GM19455 (cell line): ENCODE data around the gene CCDC194.
"Not testable (repeated sequence)": the region's sequence is repeated elsewhere in the genome, so short reads cannot be mapped to it uniquely, and the experiment has no call there.

ENCODE experiments used
- ATAC-seq: cut with Tn5 transposase; IDR thresholded peaks from one replicate; pipeline ENCODE4 v1.9.1; 2021; ENCODE audit not compliant: unreplicated experiment

Gene CCDC194

DNA sequence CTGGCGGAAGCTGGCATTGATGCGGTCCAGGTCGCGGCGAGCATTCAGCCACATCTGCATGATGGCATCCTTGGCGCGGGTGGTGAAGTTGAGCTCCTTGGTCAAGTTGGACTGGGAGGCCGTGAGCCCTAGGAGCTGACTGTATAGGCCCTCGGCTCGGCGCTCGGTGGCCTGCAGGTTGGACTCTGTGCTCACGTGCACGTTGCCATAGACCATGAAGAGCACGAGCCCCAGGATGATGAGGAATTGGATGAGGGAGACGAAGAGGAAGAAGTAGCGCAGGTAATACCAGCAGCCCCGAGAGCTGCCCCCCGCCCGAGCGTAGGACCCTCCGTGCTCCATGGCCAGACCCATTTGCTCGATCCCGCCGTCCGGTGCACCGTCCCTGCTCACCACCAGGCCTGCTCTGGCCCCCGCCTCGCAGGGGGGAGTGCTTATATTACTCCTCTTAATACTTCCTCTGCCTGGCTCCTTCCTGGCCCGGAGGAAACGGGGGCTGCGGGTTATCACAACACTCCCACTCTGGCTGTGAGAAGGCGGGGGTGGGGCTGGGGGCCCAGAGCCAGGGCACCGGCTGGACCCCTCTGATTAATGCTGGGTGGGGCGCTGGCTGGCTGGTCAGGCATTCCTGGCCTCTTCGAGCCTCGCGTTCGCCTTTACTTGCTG, 16.9 kb downstream of the CCDC194 start, which contains the start of gene PLVAP:
PLVAP (minus strand) TSS at position 408 of the 666 bp plus-strand sequence; CDS start at position 354, 54 bp downstream.
- no peak for ATAC-seq

DNA sequence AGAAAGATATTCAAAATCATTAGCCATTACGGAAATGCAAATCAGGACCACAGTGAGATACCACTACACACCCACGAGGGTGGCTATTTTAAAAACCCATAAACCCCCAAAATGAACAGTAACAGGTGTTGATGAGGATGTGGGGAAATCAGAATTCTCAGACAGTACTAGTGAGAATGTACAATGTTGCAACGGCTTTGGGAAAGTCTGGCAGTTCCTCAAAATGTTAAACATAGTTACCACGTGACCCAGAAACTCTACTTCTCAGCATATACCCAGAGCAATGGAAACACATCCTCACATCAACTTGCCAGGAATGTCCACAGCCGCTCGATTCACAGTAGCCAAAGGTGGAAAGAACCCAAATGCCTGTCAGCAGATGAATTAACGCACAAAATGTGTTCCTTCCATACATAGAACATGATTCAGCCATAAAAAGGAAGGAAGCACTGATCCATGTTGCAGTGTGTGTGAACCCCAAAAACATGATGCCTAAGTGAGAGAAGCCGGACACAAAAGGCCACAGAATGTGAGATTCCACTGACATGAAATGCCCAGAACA, 23.9 kb downstream of the CCDC194 start:
- no peak for ATAC-seq

DNA sequence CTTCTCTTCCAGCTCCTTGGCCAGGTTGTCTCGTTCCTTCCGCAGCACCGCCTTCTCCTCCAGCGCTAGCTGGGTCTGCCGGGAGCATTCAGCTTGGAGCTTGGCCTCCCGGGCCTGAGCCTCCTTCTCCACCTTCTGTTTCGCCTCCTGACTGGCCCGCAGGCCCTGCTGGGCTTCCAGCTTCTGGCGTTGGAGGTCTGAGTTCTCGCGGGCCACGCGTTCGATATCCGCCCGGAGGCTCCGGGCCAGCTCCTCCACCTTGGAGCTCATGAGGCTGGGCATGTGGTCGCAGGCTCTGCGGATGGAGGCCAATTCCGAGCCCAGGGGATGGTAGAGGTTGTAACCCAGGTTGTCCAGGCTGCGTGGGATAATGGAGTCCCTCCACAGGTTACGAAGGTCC, 28.6 kb downstream of the CCDC194 start:
- no peak for ATAC-seq

DNA sequence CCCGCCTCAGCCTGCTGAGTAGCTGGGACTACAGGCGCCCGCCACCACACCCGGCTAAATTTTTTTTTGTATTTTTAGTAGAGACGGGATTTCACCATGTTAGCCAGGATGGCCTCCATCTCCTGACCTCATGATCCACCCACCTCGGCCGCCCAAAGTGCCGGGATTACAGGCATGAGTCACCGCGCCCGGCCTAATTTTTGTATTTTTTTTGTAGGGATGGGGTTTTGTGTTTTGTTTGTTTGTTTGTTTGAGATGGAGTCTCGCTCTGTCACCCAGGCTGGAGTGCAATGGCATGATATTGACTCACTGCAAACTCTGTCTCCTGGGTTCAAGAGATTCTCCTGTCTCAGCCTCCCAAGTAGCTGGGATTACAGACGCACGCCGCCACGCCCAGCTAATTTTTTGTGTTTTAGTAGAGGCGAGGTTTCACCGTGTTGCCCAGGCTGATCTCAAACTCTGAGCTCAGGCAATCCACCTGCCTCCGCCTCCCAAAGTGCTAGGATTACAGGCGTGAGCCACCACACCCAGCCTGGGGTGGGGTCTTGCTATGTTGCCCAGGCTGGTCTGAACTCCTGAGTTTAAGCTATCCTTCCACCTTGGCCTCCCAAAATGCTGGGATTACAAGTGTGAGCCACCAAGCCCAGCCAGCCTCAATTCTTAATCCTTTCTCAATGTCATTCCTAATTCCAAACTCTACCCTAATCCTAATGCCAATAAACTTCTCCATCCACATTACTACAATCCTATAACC, 30.0 kb downstream of the CCDC194 start:
- ATAC-seq: not testable (repeated sequence)

DNA sequence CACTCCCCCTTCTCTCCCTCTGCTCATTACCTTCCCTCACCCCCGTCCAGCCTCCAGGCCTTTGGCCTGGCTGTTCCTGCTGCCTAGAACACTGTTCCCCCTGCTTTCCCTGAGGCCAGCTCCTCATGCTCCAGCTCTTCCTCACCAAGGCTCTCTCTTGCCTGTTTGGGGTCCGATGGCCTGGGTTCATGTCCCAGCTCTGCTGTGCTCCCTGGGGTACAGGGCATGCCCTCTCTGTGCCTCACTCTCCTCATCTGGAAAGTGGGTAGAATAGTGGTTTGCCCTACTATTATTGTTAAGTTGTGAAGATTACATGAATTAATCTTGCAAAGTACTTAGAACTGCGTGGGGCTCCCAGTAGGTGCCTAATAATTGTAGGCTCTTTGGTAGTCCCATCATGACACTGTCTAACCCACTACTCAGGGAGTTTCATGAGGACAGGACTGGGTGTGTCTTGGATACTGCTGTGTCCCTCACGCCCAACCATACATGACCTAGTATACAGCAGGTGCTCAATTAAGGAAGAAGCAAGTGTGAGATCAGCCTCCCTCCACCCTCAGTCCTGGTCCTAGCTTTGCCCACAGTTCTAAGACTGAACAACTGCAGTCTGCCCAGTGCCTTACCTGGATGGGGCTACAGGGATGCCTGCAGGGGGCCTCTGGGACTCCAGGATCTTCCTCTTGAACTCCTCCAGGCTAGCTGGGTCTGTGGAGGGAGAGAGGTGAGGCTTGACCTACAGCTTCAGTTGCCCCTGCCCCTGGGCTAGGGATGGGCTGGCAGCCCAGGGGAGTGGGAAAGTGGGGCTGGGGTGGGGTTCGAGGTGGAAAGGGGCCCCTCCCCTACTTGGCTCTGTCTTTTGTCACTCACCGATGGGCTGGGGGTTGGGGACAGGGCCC, 33.8 kb downstream of the CCDC194 start:
- ATAC-seq: no peak

DNA sequence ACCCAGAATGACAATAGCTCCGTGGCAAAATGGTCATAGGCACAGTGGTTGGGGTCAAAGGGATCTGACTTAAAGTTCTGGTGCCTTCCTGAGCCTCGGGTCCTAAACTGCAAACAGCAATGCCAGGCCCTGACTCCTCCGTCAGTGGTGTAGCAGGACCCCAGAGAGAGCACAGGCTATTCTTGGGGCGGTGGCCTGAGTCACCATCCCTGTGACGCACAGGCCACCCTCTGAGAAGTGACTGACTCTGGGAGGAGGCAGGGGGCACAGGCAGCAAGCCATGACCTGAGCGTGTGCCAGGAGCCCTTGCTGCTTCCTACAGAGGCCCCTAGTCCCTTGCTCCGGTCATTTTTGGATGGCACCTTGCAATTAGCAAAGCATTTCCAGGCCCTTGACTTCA, 35.6 kb downstream of the CCDC194 start:
- no peak for ATAC-seq

DNA sequence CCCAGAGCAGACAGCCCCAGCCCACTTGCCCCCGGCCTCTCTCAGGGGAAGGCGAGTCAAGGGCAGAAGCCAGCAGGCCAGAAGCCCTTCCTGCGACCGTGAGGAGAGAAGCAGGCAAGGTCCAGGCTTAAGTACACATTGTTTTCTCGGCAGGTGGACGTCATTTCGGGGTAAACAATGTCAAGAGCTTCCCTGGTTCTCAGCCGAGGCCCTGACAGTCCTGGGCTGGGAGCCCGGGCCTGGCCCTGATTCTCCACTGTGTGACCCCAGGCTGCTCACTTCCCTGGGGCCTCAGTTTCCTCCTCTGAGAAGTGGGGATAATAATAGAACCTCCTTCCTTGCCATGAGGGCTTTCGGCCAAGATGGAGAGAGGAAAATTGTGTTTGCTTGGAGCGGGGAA, 36.3 kb downstream of the CCDC194 start:
- no peak for ATAC-seq

DNA sequence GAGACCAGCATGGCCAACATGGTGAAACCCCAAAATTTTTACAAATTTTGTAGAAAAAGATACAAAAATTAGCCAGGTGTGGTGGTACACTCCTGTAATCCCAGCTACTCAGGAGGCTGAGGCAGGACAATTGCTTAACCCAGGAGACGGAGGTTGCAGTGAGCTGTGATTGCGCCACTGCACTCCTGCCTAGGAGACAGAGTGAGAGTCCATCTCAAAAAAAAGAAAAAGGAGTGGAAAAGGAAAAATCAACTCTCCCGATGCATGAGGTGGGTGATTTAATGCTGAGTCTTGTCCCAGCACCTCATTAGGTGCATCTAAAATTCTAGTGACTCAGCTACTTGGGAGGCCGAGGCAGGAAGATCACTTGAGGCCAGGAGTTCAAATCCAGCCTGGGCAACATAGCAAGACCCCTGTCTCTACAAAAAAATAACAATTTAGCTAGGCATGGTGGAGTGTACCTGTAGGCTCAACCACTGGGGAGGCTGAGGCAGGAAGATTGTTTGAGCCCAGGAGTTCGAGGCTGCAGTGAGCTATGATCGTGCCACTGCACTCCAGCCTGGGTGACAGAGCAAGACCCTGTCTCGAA, 36.8 kb downstream of the CCDC194 start:
- no peak for ATAC-seq

DNA sequence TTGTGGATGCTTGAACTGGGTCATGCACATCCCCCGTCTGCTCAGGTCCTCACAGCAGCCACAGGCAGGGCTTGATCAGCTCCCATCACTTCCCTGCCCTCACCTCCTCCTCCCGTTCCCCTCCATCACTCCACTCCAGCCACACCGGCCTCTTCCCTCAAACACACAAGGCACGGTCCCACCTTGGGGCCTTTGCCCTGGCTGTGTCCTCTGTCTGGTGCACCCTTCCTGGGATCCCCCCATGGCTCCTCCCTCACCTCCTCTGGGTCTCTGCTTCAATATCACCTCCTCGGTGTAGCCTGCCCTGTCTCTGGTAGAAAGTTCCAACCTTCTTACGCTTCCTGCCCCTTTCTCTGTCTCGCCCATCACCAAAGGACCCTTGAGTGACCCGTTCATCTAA, 40.6 kb downstream of the CCDC194 start:
- ATAC-seq: no peak

DNA sequence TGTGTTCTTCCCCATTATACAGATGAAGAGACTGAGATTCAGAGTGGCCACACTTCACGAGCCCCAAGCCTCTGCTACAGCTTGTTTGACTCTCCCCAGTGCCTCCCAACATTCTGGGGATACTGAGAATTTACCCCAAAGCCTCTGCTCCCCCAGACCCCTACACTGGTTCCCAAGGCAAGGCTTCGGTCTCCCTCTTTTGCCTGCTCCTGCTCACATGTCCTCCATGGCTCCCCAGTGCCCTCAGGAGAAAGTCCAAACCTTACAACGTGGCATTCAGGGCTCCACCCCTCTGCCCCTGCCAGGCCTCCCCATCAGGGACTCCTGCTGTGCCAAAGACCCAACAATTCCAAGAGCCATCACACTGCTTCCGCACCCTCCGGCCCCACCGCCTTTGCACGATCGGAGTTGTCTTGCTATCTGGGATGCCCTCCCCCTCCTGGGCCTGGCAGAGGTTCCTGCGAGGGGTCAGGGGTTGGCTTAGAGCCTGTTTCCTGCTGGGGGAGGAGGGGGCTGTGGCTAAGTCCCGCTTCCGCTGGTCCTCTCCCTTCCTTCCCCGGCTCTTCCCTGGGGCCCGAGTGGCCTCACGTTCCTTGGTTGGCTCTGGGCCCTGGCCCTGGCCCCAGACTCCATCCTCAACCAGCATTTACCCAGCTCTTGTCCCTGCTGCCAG, 41.3 kb downstream of the CCDC194 start:
- ATAC-seq: no peak

DNA sequence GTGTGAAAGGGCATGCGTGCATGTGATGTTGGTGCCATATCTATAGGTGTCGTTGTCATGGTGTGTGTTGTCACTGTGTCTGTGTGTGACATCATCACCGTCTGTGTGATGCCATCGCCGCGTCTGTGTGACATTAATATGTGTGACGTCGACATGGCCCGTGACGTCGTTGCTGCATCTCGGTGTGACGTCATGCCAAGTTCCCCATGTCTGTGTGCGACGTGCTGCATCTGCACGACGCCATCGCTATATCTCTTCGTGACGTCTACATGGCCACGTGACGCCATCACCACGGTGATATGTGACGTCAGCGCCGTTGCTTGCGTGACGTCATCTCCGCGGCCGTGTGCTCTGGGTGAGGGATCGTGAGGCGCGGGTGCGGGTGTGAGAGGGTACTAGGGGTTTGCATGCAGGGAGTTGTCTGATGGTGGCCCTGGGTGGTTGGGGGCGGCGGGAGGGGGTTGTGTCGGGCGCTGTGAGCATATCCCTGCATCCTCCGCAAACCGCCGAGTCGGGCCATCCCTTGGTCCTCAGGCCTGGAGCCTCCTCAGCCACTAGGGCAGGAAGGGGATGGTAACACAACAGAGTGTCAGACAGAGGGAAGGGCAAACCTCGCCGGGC, 42.1 kb downstream of the CCDC194 start:
- ATAC-seq: no peak

DNA sequence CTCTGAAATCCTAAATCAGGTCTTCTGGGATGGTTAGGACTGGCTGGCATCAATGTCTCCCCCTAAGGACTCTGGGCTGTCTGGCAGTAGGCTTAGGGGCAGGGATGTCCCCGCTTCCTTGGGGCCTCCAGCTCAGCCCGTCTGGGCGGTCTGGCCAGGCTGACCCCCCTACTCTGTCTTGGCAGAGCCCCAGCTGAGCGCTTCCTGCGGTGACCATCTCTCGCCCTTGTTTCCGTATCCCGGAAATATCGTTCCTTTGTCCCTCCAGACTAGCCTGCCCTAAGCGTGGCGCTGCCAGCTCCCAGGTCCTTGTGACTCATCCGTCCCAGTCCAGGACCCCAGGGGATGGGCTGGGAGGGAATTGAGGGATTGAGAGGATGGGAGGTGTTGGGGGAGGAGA, 45.3 kb downstream of the CCDC194 start:
- no peak for ATAC-seq

DNA sequence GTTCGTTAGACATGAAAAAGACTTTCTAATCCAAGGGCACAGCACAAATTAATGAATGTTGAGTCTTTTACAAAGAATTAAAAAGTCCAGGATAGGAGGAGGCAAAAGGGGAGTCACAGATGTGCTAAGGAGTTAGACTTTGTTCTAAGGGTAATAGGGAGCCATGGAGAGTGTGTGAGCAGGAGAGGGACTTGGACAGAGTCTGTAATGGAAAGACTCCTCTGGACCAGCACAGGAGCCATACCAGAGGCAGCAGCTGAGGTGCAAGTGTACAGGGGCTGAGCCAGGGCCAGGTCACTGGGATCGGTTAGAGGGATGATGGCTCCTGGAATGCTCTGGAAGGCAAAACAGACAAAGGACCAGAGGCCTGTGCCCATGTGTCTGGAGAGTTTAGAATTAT, 46.1 kb downstream of the CCDC194 start:
- no peak for ATAC-seq

DNA sequence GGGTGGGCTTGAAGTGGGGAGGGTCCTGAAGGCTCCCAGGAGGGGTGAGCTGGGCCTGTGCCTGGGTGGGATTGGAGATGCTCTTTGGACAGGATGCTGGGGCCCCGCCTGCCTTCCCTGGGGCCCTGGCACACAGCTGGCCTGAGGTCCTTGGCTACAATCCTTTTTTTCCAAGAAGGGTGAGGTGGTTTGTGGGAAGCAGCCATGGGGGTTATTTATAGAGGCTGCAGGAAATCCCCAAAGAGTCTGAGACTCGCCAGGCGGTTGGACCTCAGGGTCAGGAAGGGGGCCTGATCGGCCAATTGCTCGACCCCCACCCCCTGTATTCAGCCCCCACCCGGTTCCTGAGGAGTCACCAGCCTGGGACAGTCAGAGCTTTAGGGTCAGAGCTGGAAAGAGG, 46.6 kb downstream of the CCDC194 start:
- no peak for ATAC-seq

DNA sequence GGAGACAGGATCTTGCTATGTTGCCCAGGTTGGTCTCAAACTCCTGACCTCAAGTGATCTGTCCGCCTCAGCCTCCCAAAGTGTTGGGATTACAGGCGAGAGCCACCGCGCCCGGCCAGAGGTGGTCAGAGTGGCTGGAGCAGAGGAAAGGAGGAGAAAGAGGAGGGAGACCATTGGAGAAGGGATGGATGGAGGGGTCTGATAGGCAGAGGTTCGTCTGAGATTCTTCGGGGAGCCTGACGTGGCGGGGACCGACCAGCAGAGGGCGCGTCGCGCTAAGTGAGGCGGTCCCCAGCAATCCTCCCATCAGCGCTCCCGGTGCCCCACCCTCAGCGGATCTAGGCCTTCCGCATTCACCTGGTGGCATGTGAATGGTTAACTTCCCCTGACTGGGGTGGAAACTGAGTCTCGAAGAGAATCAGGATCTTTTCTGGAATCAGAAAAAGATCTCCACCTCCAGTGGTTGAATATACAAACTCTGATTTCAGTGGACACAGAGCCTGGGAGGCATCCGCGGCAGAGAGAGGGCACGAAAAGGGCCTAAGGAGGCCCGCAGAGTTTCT, 47.8 kb downstream of the CCDC194 start:
- ATAC-seq: no peak

DNA sequence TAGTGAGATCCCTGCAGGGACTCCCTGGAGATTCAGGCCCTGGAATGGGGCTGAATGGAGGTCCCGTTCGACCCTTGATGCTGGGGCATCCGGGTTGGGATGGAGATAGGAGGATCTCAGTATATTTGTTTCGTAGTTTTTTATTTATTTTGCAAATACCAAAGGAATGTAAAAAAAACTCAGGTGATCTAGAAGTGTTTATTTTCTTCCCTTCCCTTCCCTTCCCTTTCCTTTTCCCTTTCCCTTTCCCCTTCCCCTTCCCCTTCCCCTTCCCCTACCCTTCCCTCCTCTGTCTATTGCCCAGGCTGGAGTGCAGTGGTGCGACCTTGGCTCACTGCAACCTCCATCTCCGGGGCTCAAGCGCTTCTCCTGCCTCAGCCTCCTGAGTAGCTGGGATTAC, 52.2 kb downstream of the CCDC194 start:
- no peak for ATAC-seq

DNA sequence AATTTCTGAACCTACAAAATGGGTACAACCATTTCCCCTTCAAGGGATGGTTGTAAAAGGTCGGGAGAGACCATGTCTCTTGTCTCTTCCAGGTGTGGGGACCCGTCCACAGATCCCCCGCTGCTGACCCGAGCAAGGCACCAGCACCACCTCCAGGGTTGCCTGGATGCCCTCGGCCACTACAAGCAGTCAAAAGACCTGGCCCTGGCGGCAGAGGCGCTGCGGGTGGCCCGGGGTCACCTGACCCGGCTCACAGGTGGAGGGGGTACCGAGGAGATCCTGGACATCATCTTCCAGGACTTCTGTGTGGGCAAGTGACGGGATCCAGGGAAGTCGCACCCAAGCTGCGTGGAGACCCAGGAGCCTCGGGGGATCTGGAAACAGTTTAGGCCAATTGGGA, 52.6 kb downstream of the CCDC194 start:
- ATAC-seq: no peak

DNA sequence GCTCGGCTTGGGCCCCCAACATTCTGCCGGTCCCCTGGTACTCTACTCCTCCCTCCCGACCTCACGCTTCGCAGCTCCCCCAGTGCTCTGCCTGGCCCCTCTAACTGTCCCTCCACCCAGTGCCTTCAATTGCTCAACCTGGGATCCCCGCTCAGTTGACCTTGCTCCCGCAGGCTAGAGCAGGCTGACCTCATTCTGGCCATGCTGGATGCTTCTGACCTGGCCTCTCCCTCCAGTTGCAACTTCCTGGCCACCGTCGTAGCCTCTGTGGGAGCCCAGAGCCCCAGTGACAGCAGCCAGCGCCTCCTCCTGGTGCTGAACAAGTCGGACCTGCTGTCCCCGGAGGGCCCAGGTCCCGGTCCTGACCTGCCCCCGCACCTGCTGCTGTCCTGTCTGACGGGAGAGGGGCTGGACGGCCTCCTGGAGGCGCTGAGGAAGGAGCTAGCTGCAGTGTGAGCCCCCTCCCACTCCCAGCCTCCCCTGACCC, 53.1 kb downstream of the CCDC194 start:
- no peak for ATAC-seq
